GM12873 (cell line): Measurements from ENCODE around the gene MMRN2.

Experiments used
- CTCF ChIP-seq: IDR thresholded peaks from 2 replicates; pipeline ENCODE4 v1.5.1; 2012; ENCODE audit warnings: low read depth, mild to moderate bottlenecking, moderate library complexity, low read length, control low read depth; ENCODE audit not compliant: insufficient read depth; ENCODE audit errors: missing control alignments

MMRN2 gene

GRCh38 chr10:86957471-86958115, at the start of gene MMRN2:
Gene MMRN2, minus strand, starts transcription at chr10:86957615. Its CDS starts 74 bp downstream, at chr10:86957541.
- TF ChIP-seq CTCF: no peak

GRCh38 chr10:87000491-87000890, 43.1 kb upstream of the MMRN2 start:
- TF ChIP-seq CTCF: no peak

GRCh38 chr10:86992929-86993328, 35.5 kb upstream of the MMRN2 start:
- no peak for TF ChIP-seq CTCF

- no peak for TF ChIP-seq CTCF
Observed at GRCh38 chr10:86992456-86992855, 35.0 kb upstream of the MMRN2 start.

- TF ChIP-seq CTCF: no peak
Observed at GRCh38 chr10:86988520-86988919, 31.1 kb upstream of the MMRN2 start.

- no peak for TF ChIP-seq CTCF
Observed at GRCh38 chr10:86981716-86982115, 24.3 kb upstream of the MMRN2 start.

- no peak for TF ChIP-seq CTCF
Observed at GRCh38 chr10:86979977-86980448, 22.6 kb upstream of the MMRN2 start.
